IMR-90 (cell line): Measurements from ENCODE around the gene LRRC1. TPM values are rescaled to one million over a fixed set of nuclear protein-coding genes. Genes with fewer than 3 reads are reported as not detected.

ENCODE experiments used
- ATAC-seq: fragments of 200-7000 bp; cut with Tn5 transposase; 2 replicates; pipeline ENCODE4 v1.9.1; 2020; ENCODE audit warnings: low read depth, mild to moderate bottlenecking, moderate library complexity
- BruUV-seq: library from RNA; stranded (reverse); fragments of 400-500 nt; replicated peaks from 2 replicates; lab custom pipeline; 2021; lab: Mats Ljungman, UMichigan
- CTCF ChIA-PET: fragments of 300-600 bp; formaldehyde crosslinking; extraction: SDS; loops from one replicate; lab custom pipeline; 2021; ENCODE audit warnings: antibody characterized with exemption; lab: Yijun Ruan, JAX
- POLR2A ChIA-PET: fragments of 300-600 bp; sonication (Branson Sonifier 250); formaldehyde crosslinking; loops from one replicate; lab custom pipeline; 2022; ENCODE audit warnings: antibody characterized with exemption; ENCODE audit not compliant: unreplicated experiment; lab: Charles Lee
- DNase-seq: peaks from one replicate; pipeline ENCODE4 v3.0.0; 2013
- H2AFZ ChIP-seq: replicated peaks from 2 replicates; pipeline ENCODE3; 2013; ENCODE audit warnings: low read length, mild to moderate bottlenecking; ENCODE audit not compliant: poor library complexity
- H2AK5ac ChIP-seq: 2 replicates; pipeline ENCODE4 v1.6.1; 2013; ENCODE audit warnings: low read depth, low read length, inconsistent platforms
- H2AK9ac ChIP-seq: replicated peaks from 2 replicates; pipeline ENCODE3; 2013; ENCODE audit warnings: mild to moderate bottlenecking, low read depth, low read length, moderate library complexity; ENCODE audit not compliant: poor library complexity
- H2BK120ac ChIP-seq: 2 replicates; pipeline ENCODE4 v1.6.1; 2013; ENCODE audit warnings: low read depth, low read length, inconsistent platforms
- H2BK15ac ChIP-seq: 3 replicates; pipeline ENCODE4 v1.6.1; 2013; ENCODE audit warnings: low read depth, low read length, inconsistent platforms
- H2BK20ac ChIP-seq: 2 replicates; pipeline ENCODE4 v1.6.1; 2013; ENCODE audit warnings: low read depth, mild to moderate bottlenecking, inconsistent platforms, low read length, moderate library complexity
- H2BK5ac ChIP-seq: 2 replicates; pipeline ENCODE4 v1.6.1; 2013; ENCODE audit warnings: mild to moderate bottlenecking, low read depth, low read length, inconsistent platforms; ENCODE audit not compliant: poor library complexity, severe bottlenecking
- H3K14ac ChIP-seq: replicated peaks from 2 replicates; pipeline ENCODE4 v1.6.1; 2013; ENCODE audit warnings: low read depth, low read length, inconsistent platforms
- H3K18ac ChIP-seq: 2 replicates; pipeline ENCODE4 v1.6.1; 2013; ENCODE audit warnings: low read depth, low read length, control low read depth
- H3K23ac ChIP-seq: 2 replicates; pipeline ENCODE4 v1.6.1; 2013; ENCODE audit warnings: low read depth, low read length, inconsistent platforms
- H3K27ac ChIP-seq: 2 replicates; pipeline ENCODE4 v1.5.1; 2013; ENCODE audit warnings: mild to moderate bottlenecking, control low read depth, low read length; ENCODE audit not compliant: insufficient read depth
- H3K27me3 ChIP-seq: 2 replicates; pipeline ENCODE4 v1.6.1; 2013; ENCODE audit warnings: low read length; ENCODE audit not compliant: control insufficient read depth, insufficient read depth
- H3K36me3 ChIP-seq: 2 replicates; pipeline ENCODE4 v1.6.1; 2013; ENCODE audit warnings: low read length, mixed read lengths; ENCODE audit not compliant: control insufficient read depth, insufficient read depth
- H3K4ac ChIP-seq: 2 replicates; pipeline ENCODE4 v1.6.1; 2013; ENCODE audit warnings: low read depth, low read length, inconsistent platforms
- H3K4me1 ChIP-seq: 2 replicates; pipeline ENCODE4 v1.6.1; 2013; ENCODE audit warnings: low read length, mixed read lengths; ENCODE audit not compliant: control insufficient read depth, insufficient read depth
- H3K4me2 ChIP-seq: 2 replicates; pipeline ENCODE4 v1.6.1; 2013; ENCODE audit warnings: low read depth, mild to moderate bottlenecking, control low read depth, low read length, moderate library complexity
- H3K4me3 ChIP-seq: 2 replicates; pipeline ENCODE4 v1.5.1; 2013; ENCODE audit warnings: low read depth, mild to moderate bottlenecking, control low read depth, low read length, moderate library complexity; ENCODE audit not compliant: insufficient read depth
- H3K56ac ChIP-seq: 2 replicates; pipeline ENCODE4 v1.6.1; 2013; ENCODE audit warnings: low read length, inconsistent platforms; ENCODE audit not compliant: insufficient read depth; ENCODE audit errors: extremely low read depth
- H3K79me1 ChIP-seq, 2 experiments: 2 replicates each; pipeline ENCODE4 v1.6.1; 2013; ENCODE audit warnings: low read length in 2 of 2, inconsistent platforms in 1 of 2, low read depth in 1 of 2
- H3K9ac ChIP-seq: 2 replicates; pipeline ENCODE4 v1.6.1; 2013; ENCODE audit warnings: low read depth, low read length, control low read depth
- H3K9me1 ChIP-seq: 2 replicates; pipeline ENCODE4 v1.6.1; 2013; ENCODE audit warnings: low read length, inconsistent platforms; ENCODE audit not compliant: insufficient read depth
- H3K9me3 ChIP-seq: 2 replicates; pipeline ENCODE4 v1.6.1; 2013; ENCODE audit warnings: low read length; ENCODE audit not compliant: control insufficient read depth, insufficient read depth
- H4K20me1 ChIP-seq: 2 replicates; pipeline ENCODE4 v1.6.1; 2013; ENCODE audit warnings: low read length, inconsistent platforms; ENCODE audit not compliant: insufficient read depth
- H4K5ac ChIP-seq: 2 replicates; pipeline ENCODE4 v1.6.1; 2013; ENCODE audit warnings: mild to moderate bottlenecking, low read depth, low read length, control low read depth
- H4K8ac ChIP-seq, 2 experiments: 2 replicates each; pipeline ENCODE4 v1.6.1; 2013; ENCODE audit warnings: low read depth in 2 of 2, low read length in 2 of 2, control low read depth in 1 of 2, inconsistent platforms in 1 of 2
- H4K91ac ChIP-seq: 2 replicates; pipeline ENCODE4 v1.6.1; 2013; ENCODE audit warnings: low read depth, low read length, inconsistent platforms; ENCODE audit not compliant: insufficient read depth
- CHD1 ChIP-seq: IDR thresholded peaks from 2 replicates; pipeline ENCODE4 v1.6.1; 2012; ENCODE audit warnings: low read depth, low read length, improper control_type of control experiment
- POLR2A ChIP-seq: IDR thresholded peaks from 2 replicates; pipeline ENCODE4 v1.6.1; 2012; ENCODE audit warnings: mild to moderate bottlenecking, low read depth, low read length
- SMC3 ChIP-seq: fragments of 150-350 bp; IDR thresholded peaks from 2 replicates; pipeline ENCODE4 v1.6.1; 2016; ENCODE audit warnings: low read depth, mild to moderate bottlenecking, antibody characterized with exemption, low read length, moderate library complexity
- USF2 ChIP-seq: fragments of 150-350 bp; IDR thresholded peaks from 2 replicates; pipeline ENCODE4 v1.6.1; 2017; ENCODE audit warnings: mild to moderate bottlenecking, antibody characterized with exemption, low read length, low read depth
- WGBS, 2 experiments: methylation state at CpG; one replicate each; pipeline versions ENCODE4 v1.1.5 to v1.1.7; 2013; ENCODE audit warnings: missing lambda C conversion rate in 2 of 2; ENCODE audit not compliant: insufficient read length in 1 of 2; ENCODE audit errors: extremely low coverage in 2 of 2; 5-methylcytosine and 5-hydroxymethylcytosine counted together
- dilution Hi-C: fragments of 300-500 bp; cut with HindIII; formaldehyde crosslinking; loops from one replicate; pipeline ENCODE4 v1.14.3; 2018; ENCODE audit warnings: low sequenced_read_pairs; ENCODE audit not compliant: unreplicated experiment
- in situ Hi-C: fragments of 300-500 bp; cut with MboI; formaldehyde crosslinking; loops from 3 replicates; pipeline ENCODE4 v1.14.3; 2019; ENCODE audit warnings: low sequenced_read_pairs, inconsistent platforms, mixed read lengths
- intact Hi-C: fragments of 100-400 bp; cut with micrococcal nuclease; formaldehyde crosslinking; loops from 2 replicates; pipeline ENCODE4 v1.10.0; 2022
- polyA plus RNA-seq, 3 experiments: library from polyadenylated mRNA; depleted of rRNA; stranded (reverse); fragments of >200 nt; gene quantifications; 2 replicates each; pipeline ENCODE4 v1.2.3, GENCODE V29; 2012; ENCODE audit warnings: low replicate concordance in 1 of 3
- total RNA-seq: library from RNA; depleted of rRNA; stranded (reverse); fragments of >200 nt; gene quantifications from 2 replicates; pipeline ENCODE4 v1.2.3, GENCODE V29; 2012

LRRC1 gene
- total and polyA plus RNA-seq, 2 of the 4 experiments (the other 2 are of a cell fraction), result 5.1 to 6.1 TPM

GRCh38 chr6:53746442-53747103, 48.2 kb upstream of the LRRC1 start:
- Histone ChIP-seq H3K4me2 (no peak overlapping the region), H3K14ac (0 out of 2 replicates have a peak overlapping the region, but pooled peaks have one; percentile 14), H3K36me3 (no peaks in the 10 kb centered on the region), H3K56ac (no peak overlapping the region), H2AK9ac (no peak overlapping the region), H4K91ac (no peak overlapping the region), H3K18ac (no peak overlapping the region), H3K27ac (no peak overlapping the region), H2BK5ac (no peak overlapping the region), H3K4me1 (no peaks in the 10 kb centered on the region), H2BK20ac (no peak overlapping the region), H3K4me3 (no peak overlapping the region), H3K9me3 (no peaks in the 10 kb centered on the region), H3K23ac (no peak overlapping the region), H3K79me1 (no peaks in the 10 kb centered on the region), H4K8ac (no peak overlapping the region), H2AFZ (no peak overlapping the region), H4K20me1 (no peaks in the 10 kb centered on the region), H3K9me1 (no peaks in the 10 kb centered on the region), H2BK15ac (no peak overlapping the region), H4K5ac (no peak overlapping the region), H2BK120ac (no peak overlapping the region), H3K27me3 (no peaks in the 10 kb centered on the region), H3K4ac (no peak overlapping the region), H2AK5ac (no peak overlapping the region), H3K9ac (no peak overlapping the region)
- intact Hi-C loops (no loop called here), dilution Hi-C loops (no loop called here), in situ Hi-C loops (no loop called here)
- ChIA-PET POLR2A (interaction anchor here (0.5 kb wide), 1 partner anchor 1493 kb away, joined by 5 read pairs; no protein-coding TSS in a partner anchor), CTCF (interaction anchor here (0.9 kb wide), 1 partner anchor 209 kb away, joined by 3 read pairs; no protein-coding TSS in a partner anchor)
- ATAC-seq (no peak), DNase-seq (no peak)
- no TSS peak for BruUV-seq
- WGBS, 2 experiments, result no CpG with 5 or more reads among the region's 3 CpGs
- no peak for TF ChIP-seq SMC3
- TF ChIP-seq POLR2A, result no peak
- no peak for TF ChIP-seq USF2
- TF ChIP-seq CHD1, result no peak
